Pancreas (tissue), 10 donors: ENCODE data around the gene TCF25. TPM values are rescaled to one million over a fixed set of nuclear protein-coding genes. Genes with fewer than 3 reads are reported as not detected.
"Not testable (repeated sequence)": the region's sequence is repeated elsewhere in the genome, so short reads cannot be mapped to it uniquely, and the experiment has no call there.

Experiments
- ATAC-seq, 4 donors: fragments of 200-7000 bp; cut with Tn5 transposase; one replicate each; pipeline versions ENCODE4 v1.8.0 to v1.9.1; 2020; ENCODE audit warnings: mild to moderate bottlenecking in 4 of 4, moderate library complexity in 4 of 4
- DNase-seq, 6 donors: peaks; one replicate each; pipeline ENCODE4 v3.0.0-alpha.2; 2020
- FAIRE-seq: peaks from 2 replicates; lab custom pipeline; 2012; peaks lifted over from hg19 to GRCh38; lab: Jason Lieb, UNC
- H3K27ac ChIP-seq, 4 donors: fragments of 200-600 bp; sonication (generic); 1 replicate in 3 of 4; 2 replicates in 1 of 4; pipeline versions ENCODE4 v1.5.0 to v1.8.0; 2020
- H3K27me3 ChIP-seq, 4 donors: fragments of 200-600 bp; one replicate each; pipeline ENCODE4 v1.8.0; 2021
- H3K36me3 ChIP-seq, 3 donors: fragments of 200-600 bp; sonication (generic) in 1 of 3; one replicate each; pipeline versions ENCODE4 v1.5.0 to v1.8.0; 2020 to 2021
- H3K4me1 ChIP-seq, 3 donors: fragments of 200-600 bp; one replicate each; pipeline ENCODE4 v1.8.0; 2021
- H3K4me3 ChIP-seq, 4 donors: fragments of 200-600 bp; sonication (generic) in 2 of 4; one replicate each; pipeline versions ENCODE4 v1.5.0 to v1.8.0; 2020 to 2021
- H3K9me3 ChIP-seq, 4 donors: fragments of 200-600 bp; one replicate each; pipeline ENCODE4 v1.8.0; 2021
- CTCF ChIP-seq, 4 donors: fragments of 200-600 bp; sonication (generic) in 3 of 4; IDR thresholded peaks; one replicate each; pipeline versions ENCODE4 v1.5.0 to v1.8.0; 2021; ENCODE audit warnings: antibody characterized with exemption in 4 of 4
- WGBS, 2 donors: extraction: QIAGEN DNeasy Blood & Tissue Kit; methylation state at CpG; one replicate each; pipeline ENCODE4 v1.1.7; 2013; 5-methylcytosine and 5-hydroxymethylcytosine counted together
- intact Hi-C, 3 donors: fragments of 100-400 bp; cut with DNase I; formaldehyde crosslinking; loops; one replicate each; pipeline versions ENCODE4 v1.11.1 to v1.14.2; 2022
- polyA plus RNA-seq, 2 donors: library from polyadenylated mRNA; stranded (reverse); fragments of 200-250 nt; gene quantifications; one replicate each; pipeline ENCODE4 v1.2.3, GENCODE V29; 2013
- total RNA-seq, 6 donors: library from RNA; stranded (reverse); fragmentation: NEBNext Ultra II Directional in 4 of 6; extraction: Animal tissue kit (Norgen Biotek cat#: 25700) in 4 of 6; gene quantifications; one replicate each; pipeline versions ENCODE4 v1.2.1 to v1.2.4, GENCODE V29; 2021 to 2023
- donor health status: healthy with polysubstance abuse.
- donor health status: DM: no; HTN: no; CAD: no; lungs with moderate emphysema.
- donor health status: DM: no; HTN: no; CAD: no.
- donor health status: control.
- donor health status: control.
- donor health status: Bipolar disorder and iron deficiency.
- donor health status: DM: yes; HTN: yes; CAD: no.
- donor health status: DM: no; HTN: no; CAD: no.
- donor health status: DM: no; HTN: no; CAD: no.
- donor health status: DM: yes; HTN: yes; CAD: no.

TCF25 gene
- total and polyA plus RNA-seq, 8 donors, result 81.0 to 250 (median 111) TPM

- H3K9me3 ChIP-seq, H3K27ac ChIP-seq, H3K4me3 ChIP-seq, DNase-seq, H3K27me3 ChIP-seq, FAIRE-seq, ATAC-seq, intact Hi-C loops, H3K4me1 ChIP-seq, H3K36me3 ChIP-seq: not testable (repeated sequence)
- 78 to 80% methylated on average over 15 of the region's 15 CpGs for WGBS, 2 donors
These were observed 36.9 kb upstream of the TCF25 start for GRCh38 chr16:89836484-89836883.

GRCh38 chr16:89837014-89837546 lies 36.3 kb upstream of the TCF25 start:
- intact Hi-C loops, result no loop called here
- DNase-seq (no peak), ATAC-seq (peak; percentile 27 to 51 (median 36)), FAIRE-seq (no peak)
- 74 to 80% methylated on average over 17 of the region's 17 CpGs for WGBS, 2 donors
- Histone ChIP-seq H3K36me3 (no peaks in the 10 kb centered on the region), H3K4me1 (no peaks in the 10 kb centered on the region), H3K9me3 (no peaks in the 10 kb centered on the region), H3K27ac (no peak overlapping the region), H3K27me3 (no peaks in the 10 kb centered on the region), H3K4me3 (peak overlapping the region in 2 of 4 donors; percentile 14 to 33)
- TF ChIP-seq CTCF (IDR thresholded peaks at IDR 0.05), result no peak

GRCh38 chr16:89841275-89841674 lies 32.1 kb upstream of the TCF25 start:
- Histone ChIP-seq H3K9me3 (no peaks in the 10 kb centered on the region), H3K4me1 (no peaks in the 10 kb centered on the region), H3K27ac (no peak overlapping the region), H3K27me3 (no peaks in the 10 kb centered on the region), H3K4me3 (no peak overlapping the region), H3K36me3 (no peaks in the 10 kb centered on the region)
- no peak for DNase-seq
- WGBS, 2 donors, result 71 to 84% methylated on average over 10 of the region's 10 CpGs
- intact Hi-C loops, result no loop called here
- no peak for ATAC-seq
- FAIRE-seq, result no peak
- TF ChIP-seq CTCF (IDR thresholded peaks at IDR 0.05), result no peak

GRCh38 chr16:89842471-89843408 lies 30.7 kb upstream of the TCF25 start:
- intact Hi-C loops, result no loop called here
- no peak for FAIRE-seq
- Histone ChIP-seq H3K4me1 (no peaks in the 10 kb centered on the region), H3K4me3 (no peak overlapping the region), H3K36me3 (no peaks in the 10 kb centered on the region), H3K27me3 (no peaks in the 10 kb centered on the region), H3K9me3 (no peaks in the 10 kb centered on the region), H3K27ac (no peak overlapping the region)
- no peak for DNase-seq
- no peak for TF ChIP-seq CTCF (IDR thresholded peaks at IDR 0.05)
- 73 to 80% methylated on average over 26 of the region's 26 CpGs for WGBS, 2 donors
- ATAC-seq, result peak in 1 of 4 donors; percentile 22

- no peak for ATAC-seq
- 65 to 76% methylated on average over 17 to 19 of the region's 20 CpGs for WGBS, 2 donors
- Histone ChIP-seq H3K4me3 (no peak overlapping the region), H3K27me3 (no peaks in the 10 kb centered on the region), H3K4me1 (no peaks in the 10 kb centered on the region), H3K9me3 (no peaks in the 10 kb centered on the region), H3K27ac (no peak overlapping the region), H3K36me3 (no peaks in the 10 kb centered on the region)
- FAIRE-seq, result no peak
- TF ChIP-seq CTCF (IDR thresholded peaks at IDR 0.05), result no peak
- intact Hi-C loops, result no loop called here
- no peak for DNase-seq
These were observed 29.7 kb upstream of the TCF25 start for GRCh38 chr16:89843409-89844350.
